Activated T-cell treated with anti-CD3 and anti-CD28 coated beads for 24 hours (primary cell): ENCODE data around the gene SLC39A6.
"Not testable (repeated sequence)": the region's sequence is repeated elsewhere in the genome, so short reads cannot be mapped to it uniquely, and the experiment has no call there.

ENCODE experiments used
- DNase-seq: peaks from one replicate; pipeline ENCODE4 v3.0.0-alpha.2; 2020; ENCODE audit warnings: low read depth

SLC39A6 gene

DNA sequence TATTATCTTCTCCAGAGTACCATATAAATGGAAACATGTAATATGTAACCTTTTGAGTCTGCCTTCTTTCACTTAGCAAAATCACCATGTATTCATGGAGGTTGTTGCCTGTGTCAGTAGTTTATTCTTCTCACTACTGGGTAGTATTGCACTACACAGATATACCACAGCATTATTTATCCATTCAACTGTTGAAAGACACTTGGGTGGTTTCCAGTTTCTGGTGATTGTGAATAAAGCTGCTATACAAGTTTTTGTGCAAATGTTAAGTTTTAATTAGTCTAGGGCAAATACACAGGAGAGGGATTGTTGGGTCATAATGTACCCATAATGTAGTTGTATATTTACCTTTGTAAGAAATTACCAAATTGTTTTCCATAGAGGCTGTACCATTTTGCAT is 32.2 kb downstream of the SLC39A6 start:
- DNase-seq: no peak

DNA sequence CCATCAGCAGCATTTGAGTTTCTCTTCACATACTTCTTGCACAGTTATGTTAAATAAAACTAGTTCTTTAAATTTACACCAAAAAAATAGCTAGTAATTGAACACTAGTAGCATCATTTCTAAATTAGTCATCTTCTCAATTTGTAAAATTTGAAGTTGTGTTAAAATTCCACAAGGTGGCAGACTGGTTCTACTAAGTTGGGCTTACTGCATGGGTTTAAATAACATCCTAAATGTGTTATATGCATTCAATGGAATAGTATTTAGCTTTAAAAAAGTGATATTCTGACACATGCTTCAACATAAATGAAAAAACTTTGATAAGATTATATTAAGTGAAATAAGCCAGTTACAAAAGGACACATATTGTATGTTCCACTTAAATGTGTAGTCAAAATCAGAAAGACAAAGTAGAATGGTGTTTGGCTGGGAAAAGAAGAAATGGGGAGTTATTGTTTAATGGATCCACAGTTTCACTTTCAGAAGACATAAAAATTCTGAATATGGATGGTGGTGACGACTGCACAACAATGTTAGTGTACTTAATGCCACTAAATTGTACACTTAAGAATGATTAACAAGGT is 33.1 kb downstream of the SLC39A6 start:
- no peak for DNase-seq

- no peak for DNase-seq
Measured at GRCh38 chr18:36094431-36094830, 34.7 kb downstream of the SLC39A6 start.

- DNase-seq: not testable (repeated sequence)
Measured at GRCh38 chr18:36092116-36092515, 37.0 kb downstream of the SLC39A6 start.

GRCh38 chr18:36089001-36089400 is 40.1 kb downstream of the SLC39A6 start:
- no peak for DNase-seq

GRCh38 chr18:36088256-36088655 is 40.9 kb downstream of the SLC39A6 start:
- DNase-seq: no peak

DNA sequence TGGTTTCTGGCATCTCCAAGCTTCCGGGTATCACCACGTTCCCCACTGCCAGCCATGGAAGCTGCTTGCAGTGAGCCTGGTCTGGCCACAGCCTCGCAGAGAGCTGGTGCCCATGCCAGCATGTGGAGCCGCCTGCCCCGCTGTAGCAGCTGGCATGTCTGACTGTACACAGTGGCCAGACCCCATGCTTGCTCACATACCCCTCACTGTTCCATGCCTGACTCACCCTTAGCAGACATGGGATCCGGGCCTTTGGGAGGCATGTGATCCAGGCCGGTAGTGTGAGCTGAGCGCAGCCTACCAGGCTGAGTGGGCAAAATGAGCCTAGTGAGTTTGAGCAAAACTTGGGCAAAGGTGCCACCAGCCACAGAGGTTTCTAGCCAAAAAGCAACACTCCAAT is 43.0 kb downstream of the SLC39A6 start:
- DNase-seq: no peak

DNA sequence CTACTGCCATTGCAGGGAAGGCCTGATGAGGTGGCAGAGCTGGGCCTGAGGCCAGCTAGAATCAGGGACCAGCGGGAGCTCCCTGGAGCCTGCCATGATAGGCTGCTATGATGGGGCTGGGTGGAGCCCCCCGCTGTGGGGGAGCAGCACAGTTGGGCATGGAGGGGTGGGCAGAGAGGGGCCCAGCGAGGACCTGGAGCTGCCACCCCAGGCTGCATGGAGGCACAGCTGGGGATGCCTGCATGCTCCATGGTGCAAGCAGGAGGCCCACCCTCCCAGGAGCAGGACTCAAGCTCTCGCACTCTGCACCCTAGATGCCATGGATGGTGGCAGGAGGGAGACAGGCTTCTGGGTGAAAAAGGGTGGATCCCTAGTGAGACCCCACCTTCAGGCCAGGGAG is 43.9 kb downstream of the SLC39A6 start:
- no peak for DNase-seq

GRCh38 chr18:36083729-36084128 is 45.4 kb downstream of the SLC39A6 start:
- no peak for DNase-seq

DNA sequence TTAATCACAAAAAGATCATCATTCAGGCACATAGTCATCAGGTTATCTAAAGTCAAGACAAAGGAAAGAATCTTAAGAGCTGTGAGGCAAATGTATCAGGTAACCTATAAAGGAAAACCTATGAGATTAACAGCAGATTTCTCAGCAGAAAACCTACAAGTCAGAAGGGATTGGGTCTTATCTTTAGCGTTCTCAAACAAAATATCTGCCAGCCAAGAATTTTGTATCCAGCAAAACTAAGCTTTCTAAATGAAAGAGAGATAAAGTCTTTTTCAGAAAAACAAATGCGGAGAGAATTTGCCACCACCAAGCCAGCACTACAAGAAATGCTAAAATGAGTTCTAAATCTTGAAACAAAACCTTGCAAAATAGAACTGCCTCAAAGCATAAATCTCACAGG is 48.0 kb downstream of the SLC39A6 start:
- not testable (repeated sequence) for DNase-seq

- DNase-seq: no peak
Measured at GRCh38 chr18:36078751-36079529, 50.2 kb downstream of the SLC39A6 start.

DNA sequence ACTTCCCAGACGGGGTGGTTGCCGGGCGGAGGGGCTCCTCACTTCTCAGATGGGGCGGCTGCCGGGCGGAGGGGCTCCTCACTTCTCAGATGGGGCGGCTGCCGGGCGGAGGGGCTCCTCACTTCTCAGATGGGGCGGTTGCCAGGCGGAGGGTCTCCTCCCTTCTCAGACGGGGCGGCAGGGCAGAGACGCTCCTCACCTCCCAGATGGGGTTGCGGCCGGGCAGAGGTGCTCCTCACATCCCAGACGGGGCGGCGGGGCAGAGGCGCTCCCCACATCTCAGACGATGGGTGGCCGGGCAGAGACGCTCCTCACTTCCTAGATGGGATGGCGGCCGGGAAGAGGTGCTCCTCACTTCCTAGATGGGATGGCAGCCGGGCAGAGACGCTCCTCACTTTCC is 51.4 kb downstream of the SLC39A6 start:
- DNase-seq: not testable (repeated sequence)

- no peak for DNase-seq
Measured at GRCh38 chr18:36075862-36076587, 53.1 kb downstream of the SLC39A6 start.

DNA sequence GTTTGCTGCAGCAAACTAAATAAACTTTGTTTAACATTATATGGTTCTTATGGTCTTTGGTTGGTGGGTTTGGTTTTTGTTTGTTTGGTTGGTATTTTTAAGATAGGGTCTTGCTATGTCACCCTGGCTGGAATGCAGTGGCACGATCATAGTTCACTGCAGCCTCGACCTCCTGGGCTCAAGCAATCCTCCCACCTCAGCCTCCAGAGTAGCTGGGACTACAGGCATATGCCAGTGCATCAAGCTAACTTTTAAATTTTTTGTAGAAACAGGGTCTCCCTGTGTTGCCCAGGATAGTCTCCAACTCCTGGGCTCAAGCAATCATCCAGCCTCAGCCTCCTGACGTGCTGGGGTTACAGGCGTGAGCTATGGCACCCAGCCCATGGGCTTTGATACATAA is 54.7 kb downstream of the SLC39A6 start:
- no peak for DNase-seq

DNA sequence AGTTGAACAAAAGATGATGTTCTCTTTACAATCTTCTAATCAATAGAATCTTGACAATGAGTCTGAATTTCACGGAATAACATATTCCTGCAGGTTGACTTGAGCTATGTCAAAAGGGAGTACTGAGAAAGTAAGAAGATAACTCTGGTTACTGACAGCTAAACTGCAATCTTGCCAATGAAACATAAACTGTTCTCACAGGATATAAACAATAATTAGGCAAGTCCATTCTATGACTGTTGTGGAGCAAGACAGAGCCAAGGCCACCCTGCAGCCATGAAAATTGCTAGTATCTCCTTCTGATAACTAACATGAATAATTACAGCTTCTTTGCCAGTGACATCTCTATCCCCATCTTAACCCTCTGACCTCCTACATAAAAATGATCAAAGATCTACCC is 55.5 kb downstream of the SLC39A6 start:
- DNase-seq: no peak

DNA sequence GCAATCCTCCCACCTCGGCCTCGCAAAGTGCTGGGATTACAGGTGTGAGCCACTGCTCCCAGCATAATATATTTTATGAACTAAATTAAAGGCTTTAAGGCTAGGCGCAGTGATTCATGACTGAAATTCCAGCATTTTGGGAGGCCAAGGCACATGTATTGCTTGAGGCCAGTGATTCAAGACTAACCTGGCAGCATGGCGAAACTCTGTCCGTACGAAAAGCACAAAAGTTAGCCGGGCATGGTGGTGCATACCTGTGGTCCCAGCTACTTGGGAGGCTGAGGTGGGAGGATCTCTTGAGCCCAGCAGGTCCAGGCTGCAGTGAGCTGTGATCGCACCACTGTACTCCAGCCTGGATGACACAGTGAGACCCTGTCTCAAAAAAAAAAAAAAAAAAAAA is 56.7 kb downstream of the SLC39A6 start:
- DNase-seq: not testable (repeated sequence)

DNA sequence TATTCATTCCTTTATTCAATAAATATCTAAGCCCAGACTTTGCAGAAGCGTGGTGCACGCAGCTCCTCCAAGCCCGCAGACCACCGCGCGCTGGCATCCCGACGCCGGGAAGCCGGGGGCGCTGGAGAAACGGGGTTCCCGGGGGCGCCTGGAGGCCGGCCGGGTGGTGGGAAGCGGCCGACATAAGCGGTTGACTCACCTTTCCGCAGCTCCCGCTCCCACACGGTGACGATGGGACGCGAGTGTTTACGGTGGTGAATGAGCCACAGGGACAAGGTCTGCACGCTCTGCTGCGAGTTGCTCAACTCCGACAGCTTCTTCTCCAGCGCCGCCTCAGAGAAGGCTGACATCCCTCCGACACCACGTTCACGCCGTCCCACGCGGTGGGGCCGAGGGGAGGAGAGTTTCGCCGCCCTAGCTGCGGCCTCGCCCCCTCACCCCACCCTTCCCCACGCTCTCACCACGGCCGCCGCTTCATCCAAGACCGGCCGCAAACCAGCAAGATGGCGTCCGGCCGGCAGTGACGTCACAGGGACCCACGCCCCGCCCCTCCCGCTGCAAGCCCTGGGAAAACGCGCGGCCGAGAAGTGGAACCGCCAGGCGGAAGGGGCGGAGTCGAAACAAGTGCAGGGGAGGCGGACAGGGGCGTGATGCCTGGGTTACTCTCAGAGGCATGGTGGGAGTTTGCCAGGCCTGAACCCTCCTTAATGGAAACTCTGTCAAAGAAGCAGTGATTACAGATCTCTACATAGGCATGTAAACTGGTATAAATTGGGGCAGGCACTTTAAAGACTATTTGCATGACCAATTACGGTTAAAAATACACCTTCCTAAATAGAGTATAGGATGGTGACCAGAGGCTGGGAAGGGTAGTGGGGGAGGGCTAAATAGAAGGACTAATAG is 61.8 kb downstream of the SLC39A6 start, which contains the start of gene RPRD1A:
Gene RPRD1A, minus strand, starts transcription at position 505 of the 903 bp plus-strand sequence. Its CDS starts 155 bp downstream, at position 350.
- peak; percentile 97 for DNase-seq

DNA sequence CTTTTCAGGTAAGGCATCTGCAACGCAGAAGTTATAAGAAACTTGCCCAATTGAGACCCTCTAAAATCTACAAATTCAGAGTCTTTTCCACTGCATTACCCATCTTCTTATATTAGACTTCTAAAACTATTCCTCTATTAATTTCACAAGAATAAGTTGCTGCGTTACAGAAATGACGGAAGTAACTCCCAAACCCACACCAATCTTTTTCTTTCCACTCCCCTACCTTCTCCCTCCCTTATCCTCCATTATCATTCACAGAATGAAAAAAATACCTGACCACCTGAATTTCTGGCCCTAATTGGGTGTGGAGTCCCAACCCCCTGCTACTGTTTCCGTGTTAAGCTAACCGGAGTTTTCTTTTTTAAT is 62.5 kb downstream of the SLC39A6 start:
- no peak for DNase-seq

- no peak for DNase-seq
Measured at GRCh38 chr18:36066001-36066400, 63.1 kb downstream of the SLC39A6 start.

DNA sequence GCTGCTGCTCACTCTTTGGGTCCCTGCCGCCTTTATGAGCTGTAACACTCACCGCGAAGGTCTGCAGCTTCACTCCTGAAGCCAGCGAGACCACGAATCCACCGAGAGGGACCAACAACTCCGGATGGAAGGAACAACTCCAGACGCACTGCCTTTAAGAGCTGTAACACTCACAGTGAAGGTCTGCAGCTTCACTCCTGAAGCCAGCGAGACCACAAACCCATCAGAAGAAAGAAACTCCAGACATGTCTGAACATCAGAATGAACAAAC is 64.4 kb downstream of the SLC39A6 start:
- not testable (repeated sequence) for DNase-seq

DNA sequence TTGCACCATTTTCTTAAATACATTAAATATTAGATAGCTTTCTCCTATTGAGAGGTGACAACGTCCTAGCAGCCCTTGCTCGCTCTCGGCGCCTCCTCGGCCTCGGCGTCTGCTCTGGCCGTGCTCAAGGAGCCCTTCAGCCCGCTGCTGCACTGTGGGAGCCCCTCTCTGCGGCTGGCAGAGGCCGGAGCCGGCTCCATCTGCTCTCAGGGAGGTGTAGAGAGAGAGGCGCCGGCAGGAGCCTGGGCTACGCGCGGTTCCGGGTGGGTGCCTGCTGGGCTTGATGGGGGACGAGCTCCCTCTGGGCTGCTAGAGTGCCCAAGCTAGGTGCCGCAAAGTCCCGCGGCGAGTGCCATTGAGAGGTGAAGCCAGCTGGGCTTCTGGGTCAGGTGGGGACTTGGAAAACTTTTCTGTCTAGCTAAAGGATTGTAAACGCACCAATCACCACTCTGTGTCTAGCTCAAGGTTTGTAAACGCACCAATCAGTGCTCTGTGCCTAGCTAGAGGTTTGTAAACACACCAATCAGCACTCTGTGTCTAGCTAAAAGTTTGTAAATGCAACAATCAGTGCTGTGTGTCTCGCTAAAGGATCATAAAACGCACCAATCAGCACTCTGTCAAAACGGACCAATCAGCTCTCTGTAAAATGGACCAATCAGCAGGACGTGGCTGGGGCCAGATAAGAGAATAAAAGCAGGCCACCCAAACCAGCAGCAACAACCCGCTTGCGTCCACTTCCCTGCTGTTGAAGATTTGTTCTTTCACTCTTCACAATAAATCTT is 64.9 kb downstream of the SLC39A6 start:
- no peak for DNase-seq

GRCh38 chr18:36058674-36059073 is 70.5 kb downstream of the SLC39A6 start:
- DNase-seq: no peak
